H1 (cell line): ENCODE measurements around the gene ISL2. TPM values are rescaled to one million over a fixed set of nuclear protein-coding genes. Genes with fewer than 3 reads are reported as not detected.

Experiments
- CTCF ChIA-PET: fragments of 300-600 bp; sonication (Branson Sonifier 250); formaldehyde crosslinking; loops from one replicate; lab custom pipeline; 2021; ENCODE audit not compliant: partially characterized antibody; lab: Charles Lee
- POLR2A ChIA-PET: fragments of 300-600 bp; sonication (Branson Sonifier 250); formaldehyde crosslinking; loops from one replicate; lab custom pipeline; 2021; ENCODE audit warnings: inconsistent platforms; ENCODE audit not compliant: partially characterized antibody; lab: Charles Lee
- DNase-seq, 2 experiments: peaks; one replicate each; pipeline versions ENCODE4 v3.0.0 to v3.0.0-alpha.2; 2010 to 2022; ENCODE audit warnings: low spot score in 2 of 2, low read depth in 1 of 2, mixed read lengths in 1 of 2
- FAIRE-seq: peaks from 2 replicates; lab custom pipeline; 2011; peaks lifted over from hg19 to GRCh38; lab: Jason Lieb, UNC
- H2AFZ ChIP-seq: 2 replicates; pipeline ENCODE4 v1.8.1; 2012; ENCODE audit warnings: low read length, inconsistent platforms
- H2AK5ac ChIP-seq: 2 replicates; pipeline ENCODE4 v1.6.1; 2013; ENCODE audit warnings: low read depth, low read length
- H2BK120ac ChIP-seq: replicated peaks from 2 replicates; pipeline ENCODE3; 2013; ENCODE audit warnings: low read depth, low read length, inconsistent platforms
- H2BK12ac ChIP-seq: 2 replicates; pipeline ENCODE4 v1.6.1; 2013; ENCODE audit warnings: low read depth, low read length
- H2BK15ac ChIP-seq: 2 replicates; pipeline ENCODE4 v1.6.1; 2013; ENCODE audit warnings: low read length
- H2BK20ac ChIP-seq: 2 replicates; pipeline ENCODE4 v1.6.1; 2013; ENCODE audit warnings: low read length
- H2BK5ac ChIP-seq: 2 replicates; pipeline ENCODE4 v1.6.1; 2013; ENCODE audit warnings: low read depth, low read length
- H3K14ac ChIP-seq: 2 replicates; pipeline ENCODE4 v1.6.1; 2013; ENCODE audit warnings: inconsistent platforms; ENCODE audit not compliant: insufficient read length
- H3K18ac ChIP-seq: 2 replicates; pipeline ENCODE4 v1.6.1; 2013; ENCODE audit warnings: low read length; ENCODE audit errors: extremely low read depth
- H3K23ac ChIP-seq: 2 replicates; pipeline ENCODE4 v1.6.1; 2013; ENCODE audit warnings: inconsistent platforms; ENCODE audit not compliant: insufficient read length
- H3K23me2 ChIP-seq: 2 replicates; pipeline ENCODE4 v1.6.1; 2013; ENCODE audit warnings: low read depth, low read length
- H3K27ac ChIP-seq: 2 replicates; pipeline ENCODE4 v1.6.1; 2011; ENCODE audit warnings: low read depth, low read length, inconsistent platforms
- H3K27me3 ChIP-seq, 4 experiments: replicated peaks in 1 of 4; 1 replicate in 1 of 4; 2 replicates in 3 of 4; pipeline versions ENCODE4 v1.6.1 to v1.8.1; 2011 to 2013; ENCODE audit warnings: low read length in 3 of 4, mild to moderate bottlenecking in 3 of 4, inconsistent platforms in 2 of 4, mixed read lengths in 2 of 4, moderate library complexity in 1 of 4; ENCODE audit not compliant: control insufficient read depth in 3 of 4, insufficient read depth in 3 of 4; ENCODE audit errors: extremely low read depth in 1 of 4
- H3K36me3 ChIP-seq, 4 experiments: 2 replicates each; pipeline versions ENCODE4 v1.6.1 to v1.8.1; 2011 to 2013; ENCODE audit warnings: mild to moderate bottlenecking in 4 of 4, low read length in 3 of 4, moderate library complexity in 2 of 4, control low read depth in 1 of 4, inconsistent platforms in 1 of 4; ENCODE audit not compliant: insufficient read depth in 4 of 4, control insufficient read depth in 2 of 4
- H3K4ac ChIP-seq: replicated peaks from 2 replicates; pipeline ENCODE3; 2013; ENCODE audit warnings: low read length, low read depth, mixed read lengths, inconsistent platforms; ENCODE audit not compliant: insufficient read length
- H3K4me1 ChIP-seq, 4 experiments: replicated peaks in 1 of 4; 1 replicate in 1 of 4; 2 replicates in 3 of 4; pipeline versions ENCODE4 v1.6.1 to v1.8.1; 2011 to 2013; ENCODE audit warnings: low read length in 3 of 4, inconsistent platforms in 2 of 4, mixed read lengths in 1 of 4; ENCODE audit not compliant: insufficient read depth in 4 of 4, control insufficient read depth in 3 of 4
- H3K4me2 ChIP-seq, 2 experiments: 2 replicates each; pipeline versions ENCODE4 v1.6.1 to v1.8.1; 2011 to 2013; ENCODE audit warnings: low read depth in 2 of 2, low read length in 2 of 2, control low read depth in 1 of 2, inconsistent platforms in 1 of 2, mild to moderate bottlenecking in 1 of 2; ENCODE audit not compliant: insufficient read depth in 1 of 2
- H3K4me3 ChIP-seq, 4 experiments: fragments of 200-600, 300-600 bp in 1 of 4; sonication (generic), shearing (Covaris generic), sonication (Bioruptor Twin) in 1 of 4; 2 replicates each; pipeline versions ENCODE4 v1.5.1 to v1.8.1; 2011 to 2016; ENCODE audit warnings: low read length in 4 of 4, low read depth in 3 of 4, control low read depth in 2 of 4, inconsistent platforms in 2 of 4, mild to moderate bottlenecking in 2 of 4, mixed read lengths in 1 of 4, moderate library complexity in 1 of 4; ENCODE audit not compliant: insufficient read depth in 2 of 4; ENCODE audit errors: extremely low read depth in 1 of 4
- H3K56ac ChIP-seq: replicated peaks from 2 replicates; pipeline ENCODE3; 2013; ENCODE audit warnings: low read depth, mild to moderate bottlenecking, mixed read lengths, low read length, inconsistent platforms; ENCODE audit not compliant: insufficient read length
- H3K79me1 ChIP-seq: 2 replicates; pipeline ENCODE4 v1.6.1; 2013; ENCODE audit warnings: low read depth, low read length, control low read depth
- H3K79me2 ChIP-seq, 2 experiments: 2 replicates each; pipeline versions ENCODE4 v1.6.1 to v1.8.1; 2012 to 2013; ENCODE audit warnings: low read length in 2 of 2, mild to moderate bottlenecking in 2 of 2, inconsistent platforms in 1 of 2; ENCODE audit not compliant: insufficient read depth in 2 of 2, control insufficient read depth in 1 of 2
- H3K9ac ChIP-seq, 4 experiments: replicated peaks in 1 of 4; 1 replicate in 1 of 4; 2 replicates in 3 of 4; pipeline versions ENCODE4 v1.6.1 to v1.8.1; 2011 to 2013; ENCODE audit warnings: low read depth in 3 of 4, low read length in 3 of 4, control low read depth in 2 of 4, mild to moderate bottlenecking in 2 of 4, moderate library complexity in 2 of 4, inconsistent platforms in 1 of 4; ENCODE audit errors: extremely low read depth in 1 of 4
- H3K9me3 ChIP-seq, 2 experiments: 2 replicates each; pipeline versions ENCODE4 v1.6.1 to v1.8.1; 2012 to 2013; ENCODE audit warnings: mild to moderate bottlenecking in 2 of 2, moderate library complexity in 2 of 2, control low read depth in 1 of 2, inconsistent platforms in 1 of 2, low read depth in 1 of 2, low read length in 1 of 2, mixed read lengths in 1 of 2; ENCODE audit not compliant: insufficient read depth in 2 of 2
- H4K20me1 ChIP-seq, 2 experiments: replicated peaks in 1 of 2; 2 replicates each; pipeline versions ENCODE3 to v1.8.1; 2011 to 2013; ENCODE audit warnings: inconsistent platforms in 2 of 2, low read length in 2 of 2, mild to moderate bottlenecking in 1 of 2; ENCODE audit not compliant: insufficient read depth in 2 of 2, control insufficient read depth in 1 of 2
- H4K5ac ChIP-seq: 2 replicates; pipeline ENCODE4 v1.6.1; 2013; ENCODE audit warnings: low read length, low read depth, mixed read lengths, inconsistent platforms; ENCODE audit not compliant: insufficient read length
- H4K8ac ChIP-seq: 2 replicates; pipeline ENCODE4 v1.8.0; 2013; ENCODE audit warnings: mild to moderate bottlenecking, moderate library complexity, low read length, inconsistent platforms; ENCODE audit not compliant: insufficient read depth; ENCODE audit errors: extremely low read depth
- H4K91ac ChIP-seq: replicated peaks from 2 replicates; pipeline ENCODE3; 2013; ENCODE audit warnings: low read length, mixed read lengths, inconsistent platforms; ENCODE audit not compliant: insufficient read length
- BACH1 ChIP-seq: IDR thresholded peaks from 2 replicates; pipeline ENCODE4 v1.6.1; 2012; ENCODE audit warnings: low read length, improper control_type of control experiment
- FOSL1 ChIP-seq: IDR thresholded peaks from 2 replicates; pipeline ENCODE4 v1.6.1; 2011; ENCODE audit warnings: mild to moderate bottlenecking, low read depth, low read length, moderate library complexity; ENCODE audit not compliant: insufficient read depth
- MAFK ChIP-seq: IDR thresholded peaks from 2 replicates; pipeline ENCODE4 v1.6.1; 2012; ENCODE audit warnings: low read depth, mild to moderate bottlenecking, improper control_type of control experiment, low read length
- POLR2A ChIP-seq, 2 experiments: IDR thresholded peaks; 1 replicate in 1 of 2; 2 replicates in 1 of 2; pipeline ENCODE4 v1.6.1; 2011; ENCODE audit warnings: low read depth in 2 of 2, low read length in 2 of 2, mild to moderate bottlenecking in 2 of 2; ENCODE audit errors: control extremely low read depth in 1 of 2
- SP4 ChIP-seq: IDR thresholded peaks from 2 replicates; pipeline ENCODE4 v1.6.1; 2012; ENCODE audit warnings: low read length, inconsistent platforms
- TBP ChIP-seq: IDR thresholded peaks from 2 replicates; pipeline ENCODE4 v1.6.1; 2011; ENCODE audit warnings: low read depth, low read length, improper control_type of control experiment
- TEAD4 ChIP-seq: IDR thresholded peaks from 2 replicates; pipeline ENCODE4 v1.6.1; 2012; ENCODE audit warnings: low read depth, low read length, inconsistent platforms, mixed read lengths
- ZNF274 ChIP-seq: IDR thresholded peaks from 2 replicates; pipeline ENCODE4 v1.7.0; 2012; ENCODE audit warnings: low read length, borderline replicate concordance; ENCODE audit errors: extremely low read depth
- WGBS, 2 experiments: shearing (Covaris generic) in 1 of 2; methylation state at CpG; one replicate each; pipeline versions ENCODE4 v1.1.6 to v1.1.7; 2013 to 2015; ENCODE audit warnings: low lambda C conversion rate in 2 of 2, mixed read lengths in 2 of 2, inconsistent platforms in 1 of 2, low coverage in 1 of 2, missing lambda C conversion rate in 1 of 2; ENCODE audit not compliant: insufficient replicate concordance in 2 of 2, insufficient coverage in 1 of 2, insufficient read length in 1 of 2; ENCODE audit errors: extremely low coverage in 1 of 2, missing lambda C conversion rate in 1 of 2; 5-methylcytosine and 5-hydroxymethylcytosine counted together
- polyA plus RNA-seq, 7 experiments: library from polyadenylated mRNA; depleted of rRNA in 3 of 7; stranded (reverse) in 5 of 7; unstranded in 2 of 7; fragments of >200 nt in 5 of 7; fragments of 200-250 nt in 2 of 7; gene quantifications; 1 replicate in 5 of 7; 2 replicates in 1 of 7; 4 replicates in 1 of 7; pipeline versions ENCODE4 v1.2.1 to v1.2.3, GENCODE V29; 2011 to 2013; ENCODE audit warnings: missing spikeins in 2 of 7, mixed read lengths in 2 of 7
- total RNA-seq: library from RNA; stranded (reverse); fragmentation: NEBNext Ultra II Directional; extraction: Animal tissue kit (Norgen Biotek cat#: 25700); gene quantifications from 2 replicates; pipeline ENCODE4 v1.2.1, GENCODE V29; 2021
- TF ChIP-seq, protein P1 (sequence below): IDR thresholded peaks from 2 replicates; pipeline ENCODE4 v1.6.1; 2012; ENCODE audit warnings: inconsistent platforms
- TF ChIP-seq, protein P2 (sequence below), 3 experiments: IDR thresholded peaks; 1 replicate in 2 of 3; 2 replicates in 1 of 3; pipeline versions ENCODE4 v1.5.1 to v1.6.1; 2011; ENCODE audit warnings: low read length in 3 of 3, mild to moderate bottlenecking in 3 of 3, inconsistent platforms in 2 of 3, low read depth in 1 of 3, moderate library complexity in 1 of 3; ENCODE audit not compliant: insufficient read depth in 1 of 3; ENCODE audit errors: control extremely low read depth in 1 of 3
- TF ChIP-seq, protein P3 (sequence below): IDR thresholded peaks from 2 replicates; pipeline ENCODE4 v1.6.1; 2011; ENCODE audit warnings: low read length, improper control_type of control experiment

ISL2 gene
- total and polyA plus RNA-seq, 2 of the 8 experiments (the other 6 are each of a cell fraction or from before 2014, with no cell fraction given), result 0.32 to 0.99 TPM

DNA sequence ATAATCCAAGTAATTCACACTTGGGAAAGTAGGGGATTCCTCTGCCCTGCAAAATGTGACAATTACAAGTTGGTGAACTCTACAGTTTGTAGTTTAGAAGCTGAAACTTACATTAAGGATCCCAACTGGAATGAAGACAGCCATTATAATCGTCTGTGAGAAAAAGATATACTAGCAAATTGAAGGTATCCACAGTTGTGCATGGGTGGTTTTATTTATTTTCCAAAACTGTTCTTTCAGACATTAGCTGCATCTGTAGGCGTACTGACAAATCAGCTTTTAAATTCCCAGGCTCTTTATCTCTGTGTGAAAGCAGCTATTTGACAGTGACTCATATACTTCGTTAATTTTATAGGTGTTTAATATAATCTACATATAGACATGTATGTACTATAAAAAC lies 12.5 kb upstream of the ISL2 start:
- no peak overlapping the region for H3K4me2 ChIP-seq
- TF ChIP-seq BACH1, result no peak
- TF ChIP-seq TEAD4, result no peak
- TF ChIP-seq ZNF274, result no peak
- no peak for TF ChIP-seq SP4
- TF ChIP-seq, protein P1, sequence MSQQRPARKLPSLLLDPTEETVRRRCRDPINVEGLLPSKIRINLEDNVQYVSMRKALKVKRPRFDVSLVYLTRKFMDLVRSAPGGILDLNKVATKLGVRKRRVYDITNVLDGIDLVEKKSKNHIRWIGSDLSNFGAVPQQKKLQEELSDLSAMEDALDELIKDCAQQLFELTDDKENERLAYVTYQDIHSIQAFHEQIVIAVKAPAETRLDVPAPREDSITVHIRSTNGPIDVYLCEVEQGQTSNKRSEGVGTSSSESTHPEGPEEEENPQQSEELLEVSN, result no peak
- TF ChIP-seq, protein P2, sequence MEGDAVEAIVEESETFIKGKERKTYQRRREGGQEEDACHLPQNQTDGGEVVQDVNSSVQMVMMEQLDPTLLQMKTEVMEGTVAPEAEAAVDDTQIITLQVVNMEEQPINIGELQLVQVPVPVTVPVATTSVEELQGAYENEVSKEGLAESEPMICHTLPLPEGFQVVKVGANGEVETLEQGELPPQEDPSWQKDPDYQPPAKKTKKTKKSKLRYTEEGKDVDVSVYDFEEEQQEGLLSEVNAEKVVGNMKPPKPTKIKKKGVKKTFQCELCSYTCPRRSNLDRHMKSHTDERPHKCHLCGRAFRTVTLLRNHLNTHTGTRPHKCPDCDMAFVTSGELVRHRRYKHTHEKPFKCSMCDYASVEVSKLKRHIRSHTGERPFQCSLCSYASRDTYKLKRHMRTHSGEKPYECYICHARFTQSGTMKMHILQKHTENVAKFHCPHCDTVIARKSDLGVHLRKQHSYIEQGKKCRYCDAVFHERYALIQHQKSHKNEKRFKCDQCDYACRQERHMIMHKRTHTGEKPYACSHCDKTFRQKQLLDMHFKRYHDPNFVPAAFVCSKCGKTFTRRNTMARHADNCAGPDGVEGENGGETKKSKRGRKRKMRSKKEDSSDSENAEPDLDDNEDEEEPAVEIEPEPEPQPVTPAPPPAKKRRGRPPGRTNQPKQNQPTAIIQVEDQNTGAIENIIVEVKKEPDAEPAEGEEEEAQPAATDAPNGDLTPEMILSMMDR (IDR thresholded peaks at IDR 0.05; ENCODE audit: control extremely low read depth in 1 of 3, insufficient read depth in 1 of 3, low read depth in 1 of 3, low read length in 3 of 3), result no peak
- TF ChIP-seq, protein P3, sequence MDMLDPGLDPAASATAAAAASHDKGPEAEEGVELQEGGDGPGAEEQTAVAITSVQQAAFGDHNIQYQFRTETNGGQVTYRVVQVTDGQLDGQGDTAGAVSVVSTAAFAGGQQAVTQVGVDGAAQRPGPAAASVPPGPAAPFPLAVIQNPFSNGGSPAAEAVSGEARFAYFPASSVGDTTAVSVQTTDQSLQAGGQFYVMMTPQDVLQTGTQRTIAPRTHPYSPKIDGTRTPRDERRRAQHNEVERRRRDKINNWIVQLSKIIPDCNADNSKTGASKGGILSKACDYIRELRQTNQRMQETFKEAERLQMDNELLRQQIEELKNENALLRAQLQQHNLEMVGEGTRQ, result no peak
- TF ChIP-seq TBP, result no peak
- no peak for TF ChIP-seq FOSL1
- TF ChIP-seq MAFK, result no peak
- no peak for TF ChIP-seq POLR2A (IDR thresholded peaks at IDR 0.05; ENCODE audit: control extremely low read depth in 1 of 2, low read depth in 2 of 2, low read length in 2 of 2)

More for the DNA sequence above, 12.5 kb upstream of the ISL2 start:
- DNase-seq (no peak), FAIRE-seq (no peak)
- H3K4me3 ChIP-seq, result no peak overlapping the region
- H3K4ac ChIP-seq, result no peak overlapping the region
- H3K56ac ChIP-seq, result no peak overlapping the region
- H2AK5ac ChIP-seq, result no peak overlapping the region
- H3K79me2 ChIP-seq, result no peaks in the 10 kb centered on the region
- no peak overlapping the region for H3K18ac ChIP-seq
- no peak overlapping the region for H3K27ac ChIP-seq
- no peaks in the 10 kb centered on the region for H4K20me1 ChIP-seq
- no peaks in the 10 kb centered on the region for H3K27me3 ChIP-seq
- H3K23ac ChIP-seq, result no peak overlapping the region
- H3K36me3 ChIP-seq, result no peaks in the 10 kb centered on the region
- H3K14ac ChIP-seq, result no peak overlapping the region
- no peak overlapping the region for H2BK15ac ChIP-seq
- H4K8ac ChIP-seq, result no peak overlapping the region
- WGBS, 2 experiments, result 92% methylated on average over 3 of the region's 3 CpGs; no CpG with 5 or more reads in 1 of the 2 experiments
- H2BK5ac ChIP-seq, result no peak overlapping the region
- POLR2A ChIA-PET, result no interaction called here
- H4K5ac ChIP-seq, result no peak overlapping the region
- no peak overlapping the region for H2AFZ ChIP-seq
- no peak overlapping the region for H2BK120ac ChIP-seq
- no peaks in the 10 kb centered on the region for H3K79me1 ChIP-seq
- no peaks in the 10 kb centered on the region for H3K23me2 ChIP-seq
- no peak overlapping the region for H2BK20ac ChIP-seq
- H3K4me1 ChIP-seq, result peaks cover 0 to 3% (median 0%) of the 10 kb centered on the region in 4 experiments; a peak in 2 of 7 replicates
- H3K9me3 ChIP-seq, result no peaks in the 10 kb centered on the region
- H3K9ac ChIP-seq, result no peak overlapping the region
- CTCF ChIA-PET, result interaction anchor here (0.7 to 2.0 kb wide), 5 partner anchors 8 to 137 kb away, joined by 3 to 10 read pairs (median 3); no protein-coding TSS in a partner anchor
- no peak overlapping the region for H2BK12ac ChIP-seq
- H4K91ac ChIP-seq, result no peak overlapping the region
